GM18505 (cell line): ENCODE data around the gene KRTAP1-1.
"Not testable (repeated sequence)": the region's sequence is repeated elsewhere in the genome, so short reads cannot be mapped to it uniquely, and the experiment has no call there.

Experiments
- ATAC-seq: cut with Tn5 transposase; IDR thresholded peaks from one replicate; pipeline ENCODE4 v1.9.1; 2021; ENCODE audit not compliant: unreplicated experiment
- POLR2A ChIP-seq: IDR thresholded peaks from 4 replicates; pipeline ENCODE4 v1.6.1; 2011; ENCODE audit warnings: borderline replicate concordance; ENCODE audit not compliant: insufficient read depth, insufficient read length; ENCODE audit errors: extremely low read depth

KRTAP1-1 gene

DNA sequence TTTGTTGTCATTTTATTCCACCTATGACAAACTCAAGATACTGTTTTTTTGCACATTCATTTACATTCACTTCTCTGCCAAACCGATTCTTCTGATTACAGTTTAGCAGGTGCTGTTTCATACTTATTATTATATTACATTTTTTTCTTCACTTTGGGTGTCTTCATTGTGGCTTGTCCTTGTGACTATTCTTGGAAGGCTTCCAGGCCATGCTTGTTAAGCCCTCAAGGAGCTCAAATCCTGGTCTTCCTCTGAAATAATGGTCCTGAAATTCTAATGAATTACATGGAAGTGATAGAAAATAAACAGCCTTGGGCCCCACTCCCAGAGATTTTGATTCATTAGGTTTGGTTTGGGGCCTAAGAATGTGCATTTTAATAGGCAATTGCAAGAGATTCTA is 23.1 kb upstream of the KRTAP1-1 start:
- no peak for ATAC-seq
- no peak for TF ChIP-seq POLR2A

DNA sequence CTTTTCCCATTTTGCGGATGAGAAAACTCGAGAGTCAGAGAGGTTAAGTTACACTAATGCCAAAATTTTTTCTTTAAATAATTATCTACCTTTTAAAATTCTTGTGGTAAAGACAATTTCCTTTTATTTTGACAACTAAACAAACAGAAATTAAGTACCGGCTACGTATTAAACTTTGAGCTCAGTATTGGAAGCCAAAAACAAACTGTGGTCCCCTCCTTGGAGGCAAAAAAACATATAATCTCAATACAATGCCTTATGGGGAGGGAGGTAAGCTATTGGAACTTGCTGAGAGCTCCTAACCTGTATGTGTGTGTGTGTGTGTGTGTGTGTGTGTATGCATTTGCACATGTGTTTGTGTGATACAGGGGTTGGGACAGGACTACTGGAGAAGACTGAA is 22.2 kb upstream of the KRTAP1-1 start:
- no peak for TF ChIP-seq POLR2A
- ATAC-seq: no peak

DNA sequence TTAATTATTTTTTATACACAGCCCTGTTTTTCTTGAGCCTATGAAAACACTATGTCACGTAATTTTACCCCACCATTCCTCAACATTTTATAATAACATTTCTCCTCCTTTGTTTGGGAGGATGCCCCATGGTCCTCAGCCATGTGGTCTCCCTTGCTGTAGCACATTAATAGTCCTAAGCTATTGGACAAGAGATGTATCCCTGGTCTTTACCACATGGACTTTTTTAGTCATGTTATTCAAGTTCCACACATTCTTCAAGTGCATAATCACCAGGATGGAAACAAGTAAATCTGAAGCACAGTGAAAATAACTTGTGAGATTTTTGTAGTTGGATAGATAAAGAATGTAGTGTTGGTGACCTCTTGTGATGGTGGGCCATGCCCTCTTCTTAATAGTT is 20.7 kb upstream of the KRTAP1-1 start:
- ATAC-seq: no peak
- no peak for TF ChIP-seq POLR2A

DNA sequence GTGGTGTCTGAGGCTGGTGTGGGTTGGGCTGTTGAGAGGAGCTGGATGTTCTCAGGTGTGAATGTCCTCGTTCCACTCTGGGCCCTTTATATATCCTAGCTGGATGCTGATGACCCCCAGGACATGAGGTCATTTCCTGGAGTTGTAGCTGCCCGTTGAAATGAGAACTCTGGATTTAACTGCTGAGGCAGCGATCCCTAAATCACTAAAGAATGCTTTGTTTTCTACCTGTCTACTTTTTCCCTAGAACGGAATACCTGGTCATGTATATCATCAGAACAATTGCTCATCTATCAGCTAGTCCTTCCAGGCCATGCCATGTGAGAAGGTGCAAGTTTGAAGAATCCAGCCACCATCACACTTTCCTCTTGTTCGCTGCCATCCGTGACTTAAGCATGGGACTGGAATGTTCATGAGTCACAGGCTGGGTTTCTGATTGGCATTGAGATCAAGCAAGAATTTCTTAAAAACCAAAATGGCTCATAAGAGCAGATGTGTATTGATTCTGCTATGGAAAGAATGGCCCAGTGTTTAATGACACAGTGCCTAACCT is 18.9 kb upstream of the KRTAP1-1 start, which contains the start of gene KRTAP2-3:
Gene KRTAP2-3, minus strand, starts transcription at position 63 of the 553 bp plus-strand sequence. CDS start 64 bp downstream, outside the sequence.
- no peak for TF ChIP-seq POLR2A
- ATAC-seq: no peak

DNA sequence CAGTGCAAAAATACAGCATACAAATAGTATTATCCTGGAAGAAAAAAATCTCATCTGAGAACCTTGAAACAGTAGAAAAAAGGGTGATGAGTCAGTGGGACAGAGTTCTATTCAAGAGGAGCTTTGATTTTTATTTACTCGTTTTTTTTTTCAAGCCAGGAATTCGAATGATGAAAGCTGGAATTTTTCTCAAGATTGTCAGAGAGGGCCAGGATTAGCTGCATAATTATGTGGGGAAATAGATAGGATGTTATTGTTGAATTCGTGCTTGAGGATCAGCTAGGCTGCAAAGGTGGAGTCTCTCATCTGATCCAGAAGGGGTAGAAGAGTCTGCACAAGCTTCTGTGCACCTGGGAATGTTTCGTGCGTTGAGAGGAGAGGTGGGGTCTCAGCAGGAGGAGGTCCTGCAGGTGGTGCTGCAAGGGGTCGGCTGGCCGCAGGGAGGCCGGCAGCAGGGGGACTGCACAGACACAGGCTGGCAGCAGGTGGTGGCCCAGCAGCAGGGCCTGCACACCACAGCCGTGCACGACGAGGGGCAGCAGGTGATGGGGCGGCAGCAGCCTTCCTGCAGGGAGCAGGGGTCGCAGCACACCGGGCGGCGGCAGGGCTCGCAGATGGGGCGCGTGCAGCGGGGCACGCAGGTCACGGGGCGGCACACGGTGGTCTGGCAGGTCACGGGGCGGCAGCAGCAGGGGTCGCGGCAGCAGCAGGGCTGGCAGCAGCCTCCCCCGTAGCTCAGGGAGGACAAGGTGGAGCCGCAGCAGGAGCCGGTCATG is 18.2 kb upstream of the KRTAP1-1 start:
- not testable (repeated sequence) for ATAC-seq

DNA sequence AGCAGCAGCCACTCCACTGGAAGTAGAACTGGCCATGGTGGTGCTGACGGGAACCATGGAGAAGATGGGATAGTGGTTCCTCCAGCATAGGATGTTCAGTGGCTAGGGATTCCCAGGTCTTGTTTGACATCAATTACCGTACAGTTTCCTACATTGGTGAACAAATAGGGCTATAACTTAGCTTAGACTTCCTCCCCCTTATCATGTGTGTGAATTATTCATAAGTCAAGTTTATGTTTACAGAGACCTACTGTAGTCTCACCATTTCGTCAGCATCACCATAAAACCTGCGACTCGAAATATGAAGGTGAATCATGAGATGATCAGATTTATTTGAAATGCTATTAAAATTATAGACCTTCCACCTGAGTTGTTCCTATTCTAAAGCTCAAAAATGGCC is 17.5 kb upstream of the KRTAP1-1 start:
- no peak for TF ChIP-seq POLR2A
- ATAC-seq: no peak

DNA sequence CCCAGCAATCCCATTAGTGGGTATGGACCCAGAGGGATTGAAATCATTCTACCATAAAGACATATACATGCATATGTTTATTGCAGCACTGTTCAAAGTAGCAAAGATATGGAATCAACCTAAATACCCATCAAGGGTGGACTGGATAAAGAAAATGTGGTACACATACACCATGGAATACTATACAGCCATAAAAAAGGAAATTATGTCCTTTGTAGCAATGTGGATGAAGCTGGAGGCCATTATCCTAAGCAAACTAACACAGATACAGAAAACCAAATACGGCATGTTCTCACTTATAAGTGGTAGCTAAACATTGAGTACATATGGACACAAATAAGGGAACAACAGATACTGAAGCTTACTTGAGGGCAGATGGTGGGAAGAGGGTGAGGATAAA is 16.3 kb upstream of the KRTAP1-1 start:
- TF ChIP-seq POLR2A: no peak
- no peak for ATAC-seq

DNA sequence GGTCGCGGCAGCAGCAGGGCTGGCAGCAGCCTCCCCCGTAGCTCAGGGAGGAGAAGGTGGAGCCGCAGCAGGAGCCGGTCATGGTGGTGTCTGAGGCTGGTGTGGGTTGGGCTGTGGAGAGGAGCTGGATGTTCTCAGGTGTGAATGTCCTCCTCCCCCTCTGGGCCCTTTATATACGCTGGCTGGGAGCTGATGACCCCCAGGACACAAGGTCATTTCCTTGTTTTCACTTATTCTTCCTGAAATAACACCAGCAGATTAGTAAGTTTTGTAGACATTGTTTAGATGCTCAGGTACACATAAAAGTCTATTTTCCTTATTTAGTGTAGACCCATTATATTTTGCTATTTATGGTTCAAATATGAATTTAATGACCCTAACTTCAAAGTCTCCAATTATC is 13.9 kb upstream of the KRTAP1-1 start, which contains the start of gene KRTAP2-2:
Gene KRTAP2-2, minus strand, starts transcription at position 101 of the 400 bp plus-strand sequence. Its CDS starts 19 bp downstream, at position 82.
- ATAC-seq: not testable (repeated sequence)

DNA sequence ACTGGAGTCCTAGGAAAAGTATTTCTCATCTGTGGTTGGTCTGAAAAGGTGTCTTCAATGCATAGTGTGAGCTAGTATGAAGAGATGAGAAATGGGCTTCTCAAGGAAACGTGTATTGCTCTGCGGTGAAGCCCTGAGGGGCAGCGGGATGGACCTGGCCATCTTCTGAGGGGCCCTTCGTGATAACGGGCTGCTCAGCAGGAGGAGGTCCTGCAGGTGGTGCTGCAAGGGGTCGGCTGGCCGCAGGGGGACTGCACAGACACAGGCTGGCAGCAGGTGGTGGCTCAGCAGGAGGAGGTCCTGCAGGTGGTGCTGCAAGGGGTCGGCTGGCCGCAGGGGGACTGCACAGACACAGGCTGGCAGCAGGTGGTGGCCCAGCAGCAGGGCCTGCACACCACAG is 13.3 kb upstream of the KRTAP1-1 start:
- ATAC-seq: not testable (repeated sequence)

DNA sequence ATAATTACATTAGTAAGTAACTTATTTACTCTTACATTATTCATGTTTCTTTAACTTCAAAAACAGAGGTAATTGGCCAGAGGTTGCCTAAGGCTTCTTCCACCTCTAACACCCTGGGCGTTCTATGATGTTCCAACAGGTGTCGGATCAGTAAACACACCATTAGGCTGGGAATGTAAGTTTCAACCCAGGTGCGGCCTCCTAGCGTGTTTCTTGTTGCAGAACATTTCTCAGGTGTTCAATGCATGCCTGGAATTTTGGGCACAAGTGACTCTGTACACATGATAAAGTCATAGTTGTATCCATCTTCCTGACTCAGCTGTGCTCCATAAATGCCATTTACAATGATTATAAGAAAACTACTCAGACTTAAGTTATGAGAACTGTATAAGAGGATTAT is 12.8 kb upstream of the KRTAP1-1 start:
- no peak for ATAC-seq
- TF ChIP-seq POLR2A: no peak

DNA sequence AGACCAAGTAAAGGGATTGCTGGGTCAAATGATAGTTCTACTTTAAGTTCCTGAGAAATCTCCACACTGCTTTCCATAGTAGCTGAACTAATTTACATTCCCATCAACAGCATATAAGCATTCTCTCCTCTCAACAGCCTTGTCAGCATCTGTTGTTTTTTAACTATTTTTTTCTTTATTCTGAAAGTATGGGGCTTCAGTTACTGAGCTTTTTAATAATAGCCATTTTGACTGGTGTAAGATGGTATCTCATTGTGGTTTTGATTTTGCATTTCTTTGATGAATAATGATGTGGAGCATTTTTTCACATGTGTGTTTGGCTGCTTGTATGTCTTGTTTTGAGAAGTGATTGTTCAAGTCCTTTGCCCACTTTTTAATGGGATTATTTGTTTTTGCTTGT is 11.3 kb upstream of the KRTAP1-1 start:
- no peak for TF ChIP-seq POLR2A
- no peak for ATAC-seq

DNA sequence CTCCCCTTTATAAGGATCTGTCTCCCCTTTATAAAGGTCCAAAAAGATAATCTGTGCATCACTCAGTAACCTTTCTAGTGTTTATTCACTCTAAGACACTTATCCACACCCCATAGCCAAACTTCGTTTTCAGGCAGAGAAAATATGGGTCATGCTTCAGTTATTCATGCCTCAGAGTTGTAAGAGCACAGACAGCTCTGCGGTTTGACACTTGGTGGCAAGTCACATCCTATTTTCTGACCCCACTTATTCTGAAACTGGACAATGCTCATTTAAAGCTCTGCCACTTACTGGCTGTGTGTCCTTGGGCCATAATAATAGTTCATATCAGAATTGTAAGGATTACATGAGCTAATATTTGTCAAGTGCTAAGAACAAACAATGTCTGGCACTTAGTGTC is 7.9 kb upstream of the KRTAP1-1 start:
- ATAC-seq: no peak
- TF ChIP-seq POLR2A: no peak

DNA sequence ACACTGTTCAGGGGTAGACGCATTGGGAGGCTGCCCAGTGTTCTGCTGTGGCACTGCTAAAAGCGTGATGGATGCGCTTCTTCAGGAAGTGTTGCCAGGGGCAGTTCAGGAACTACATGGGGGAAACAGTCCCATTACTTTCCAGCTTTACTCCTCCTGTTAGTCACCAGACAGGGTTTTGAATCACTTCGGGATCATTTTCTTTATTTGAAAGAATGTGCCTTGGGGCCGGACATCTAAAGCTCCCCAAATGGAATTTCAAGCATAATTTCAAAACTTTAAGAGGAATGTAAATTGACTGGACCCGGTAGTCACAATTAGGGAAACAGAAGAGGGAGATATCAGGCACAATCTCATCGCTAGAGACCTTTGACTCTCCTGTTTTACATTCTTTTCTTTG is 7.2 kb upstream of the KRTAP1-1 start:
- TF ChIP-seq POLR2A: no peak
- no peak for ATAC-seq

DNA sequence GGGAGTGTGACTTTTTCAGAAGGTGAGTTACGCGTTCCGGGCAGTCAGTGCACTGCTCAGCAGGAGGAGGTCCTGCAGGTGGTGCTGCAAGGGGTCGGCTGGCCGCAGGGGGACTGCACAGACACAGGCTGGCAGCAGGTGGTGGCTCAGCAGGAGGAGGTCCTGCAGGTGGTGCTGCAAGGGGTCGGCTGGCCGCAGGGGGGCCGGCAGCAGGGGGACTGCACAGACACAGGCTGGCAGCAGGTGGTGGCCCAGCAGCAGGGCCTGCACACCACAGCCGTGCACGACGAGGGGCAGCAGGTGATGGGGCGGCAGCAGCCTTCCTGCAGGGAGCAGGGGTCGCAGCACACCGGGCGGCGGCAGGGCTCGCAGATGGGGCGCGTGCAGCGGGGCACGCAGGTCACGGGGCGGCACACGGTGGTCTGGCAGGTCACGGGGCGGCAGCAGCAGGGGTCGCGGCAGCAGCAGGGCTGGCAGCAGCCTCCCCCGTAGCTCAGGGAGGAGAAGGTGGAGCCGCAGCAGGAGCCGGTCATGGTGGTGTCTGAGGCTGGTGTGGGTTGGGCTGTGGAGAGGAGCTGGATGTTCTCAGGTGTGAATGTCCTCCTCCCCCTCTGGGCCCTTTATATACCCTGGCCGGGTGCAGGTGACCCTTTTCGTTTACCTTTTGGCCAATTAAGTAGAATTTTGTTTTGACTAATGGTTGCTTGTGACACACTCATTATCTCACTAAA is 5.7 kb upstream of the KRTAP1-1 start, which contains the start of gene KRTAP2-1:
Gene KRTAP2-1, minus strand, starts transcription at position 582 of the 731 bp plus-strand sequence. Its CDS starts 49 bp downstream, at position 533.
- ATAC-seq: not testable (repeated sequence)
